IMR-90 (cell line): ENCODE measurements around the gene YIPF3. TPM values are rescaled to one million over a fixed set of nuclear protein-coding genes. Genes with fewer than 3 reads are reported as not detected.

Source experiments
- ATAC-seq: fragments of 200-7000 bp; cut with Tn5 transposase; 2 replicates; pipeline ENCODE4 v1.9.1; 2020; ENCODE audit warnings: low read depth, mild to moderate bottlenecking, moderate library complexity
- BruUV-seq: library from RNA; stranded (reverse); fragments of 400-500 nt; replicated peaks from 2 replicates; lab custom pipeline; 2021; lab: Mats Ljungman, UMichigan
- CTCF ChIA-PET: fragments of 300-600 bp; formaldehyde crosslinking; extraction: SDS; loops from one replicate; lab custom pipeline; 2021; ENCODE audit warnings: antibody characterized with exemption; lab: Yijun Ruan, JAX
- POLR2A ChIA-PET: fragments of 300-600 bp; sonication (Branson Sonifier 250); formaldehyde crosslinking; loops from one replicate; lab custom pipeline; 2022; ENCODE audit warnings: antibody characterized with exemption; ENCODE audit not compliant: unreplicated experiment; lab: Charles Lee
- DNase-seq: peaks from one replicate; pipeline ENCODE4 v3.0.0; 2013
- H2AFZ ChIP-seq: replicated peaks from 2 replicates; pipeline ENCODE3; 2013; ENCODE audit warnings: low read length, mild to moderate bottlenecking; ENCODE audit not compliant: poor library complexity
- H2AK5ac ChIP-seq: 2 replicates; pipeline ENCODE4 v1.6.1; 2013; ENCODE audit warnings: low read depth, low read length, inconsistent platforms
- H2AK9ac ChIP-seq: replicated peaks from 2 replicates; pipeline ENCODE3; 2013; ENCODE audit warnings: mild to moderate bottlenecking, low read depth, low read length, moderate library complexity; ENCODE audit not compliant: poor library complexity
- H2BK120ac ChIP-seq: 2 replicates; pipeline ENCODE4 v1.6.1; 2013; ENCODE audit warnings: low read depth, low read length, inconsistent platforms
- H2BK15ac ChIP-seq: 3 replicates; pipeline ENCODE4 v1.6.1; 2013; ENCODE audit warnings: low read depth, low read length, inconsistent platforms
- H2BK20ac ChIP-seq: 2 replicates; pipeline ENCODE4 v1.6.1; 2013; ENCODE audit warnings: low read depth, mild to moderate bottlenecking, inconsistent platforms, low read length, moderate library complexity
- H2BK5ac ChIP-seq: 2 replicates; pipeline ENCODE4 v1.6.1; 2013; ENCODE audit warnings: mild to moderate bottlenecking, low read depth, low read length, inconsistent platforms; ENCODE audit not compliant: poor library complexity, severe bottlenecking
- H3K14ac ChIP-seq: replicated peaks from 2 replicates; pipeline ENCODE4 v1.6.1; 2013; ENCODE audit warnings: low read depth, low read length, inconsistent platforms
- H3K18ac ChIP-seq: 2 replicates; pipeline ENCODE4 v1.6.1; 2013; ENCODE audit warnings: low read depth, low read length, control low read depth
- H3K23ac ChIP-seq: 2 replicates; pipeline ENCODE4 v1.6.1; 2013; ENCODE audit warnings: low read depth, low read length, inconsistent platforms
- H3K27ac ChIP-seq: 2 replicates; pipeline ENCODE4 v1.5.1; 2013; ENCODE audit warnings: mild to moderate bottlenecking, control low read depth, low read length; ENCODE audit not compliant: insufficient read depth
- H3K27me3 ChIP-seq: 2 replicates; pipeline ENCODE4 v1.6.1; 2013; ENCODE audit warnings: low read length; ENCODE audit not compliant: control insufficient read depth, insufficient read depth
- H3K36me3 ChIP-seq: 2 replicates; pipeline ENCODE4 v1.6.1; 2013; ENCODE audit warnings: low read length, mixed read lengths; ENCODE audit not compliant: control insufficient read depth, insufficient read depth
- H3K4ac ChIP-seq: 2 replicates; pipeline ENCODE4 v1.6.1; 2013; ENCODE audit warnings: low read depth, low read length, inconsistent platforms
- H3K4me1 ChIP-seq: 2 replicates; pipeline ENCODE4 v1.6.1; 2013; ENCODE audit warnings: low read length, mixed read lengths; ENCODE audit not compliant: control insufficient read depth, insufficient read depth
- H3K4me2 ChIP-seq: 2 replicates; pipeline ENCODE4 v1.6.1; 2013; ENCODE audit warnings: low read depth, mild to moderate bottlenecking, control low read depth, low read length, moderate library complexity
- H3K4me3 ChIP-seq: 2 replicates; pipeline ENCODE4 v1.5.1; 2013; ENCODE audit warnings: low read depth, mild to moderate bottlenecking, control low read depth, low read length, moderate library complexity; ENCODE audit not compliant: insufficient read depth
- H3K56ac ChIP-seq: 2 replicates; pipeline ENCODE4 v1.6.1; 2013; ENCODE audit warnings: low read length, inconsistent platforms; ENCODE audit not compliant: insufficient read depth; ENCODE audit errors: extremely low read depth
- H3K79me1 ChIP-seq, 2 experiments: 2 replicates each; pipeline ENCODE4 v1.6.1; 2013; ENCODE audit warnings: low read length in 2 of 2, inconsistent platforms in 1 of 2, low read depth in 1 of 2
- H3K9ac ChIP-seq: 2 replicates; pipeline ENCODE4 v1.6.1; 2013; ENCODE audit warnings: low read depth, low read length, control low read depth
- H3K9me1 ChIP-seq: 2 replicates; pipeline ENCODE4 v1.6.1; 2013; ENCODE audit warnings: low read length, inconsistent platforms; ENCODE audit not compliant: insufficient read depth
- H3K9me3 ChIP-seq: 2 replicates; pipeline ENCODE4 v1.6.1; 2013; ENCODE audit warnings: low read length; ENCODE audit not compliant: control insufficient read depth, insufficient read depth
- H4K20me1 ChIP-seq: 2 replicates; pipeline ENCODE4 v1.6.1; 2013; ENCODE audit warnings: low read length, inconsistent platforms; ENCODE audit not compliant: insufficient read depth
- H4K5ac ChIP-seq: 2 replicates; pipeline ENCODE4 v1.6.1; 2013; ENCODE audit warnings: mild to moderate bottlenecking, low read depth, low read length, control low read depth
- H4K8ac ChIP-seq, 2 experiments: 2 replicates each; pipeline ENCODE4 v1.6.1; 2013; ENCODE audit warnings: low read depth in 2 of 2, low read length in 2 of 2, control low read depth in 1 of 2, inconsistent platforms in 1 of 2
- H4K91ac ChIP-seq: 2 replicates; pipeline ENCODE4 v1.6.1; 2013; ENCODE audit warnings: low read depth, low read length, inconsistent platforms; ENCODE audit not compliant: insufficient read depth
- BHLHE40 ChIP-seq: fragments of 150-350 bp; IDR thresholded peaks from 2 replicates; pipeline ENCODE4 v1.6.1; 2016; ENCODE audit warnings: mild to moderate bottlenecking, low read depth, low read length
- CEBPB ChIP-seq: IDR thresholded peaks from 2 replicates; pipeline ENCODE4 v1.6.1; 2012; ENCODE audit warnings: low read depth, low read length, improper control_type of control experiment
- CHD1 ChIP-seq: IDR thresholded peaks from 2 replicates; pipeline ENCODE4 v1.6.1; 2012; ENCODE audit warnings: low read depth, low read length, improper control_type of control experiment
- CTCF ChIP-seq: conservative IDR thresholded peaks from 2 replicates; pipeline ENCODE4 v1.5.1; 2012; ENCODE audit warnings: mild to moderate bottlenecking, low read depth, low read length, improper control_type of control experiment
- FOS ChIP-seq: fragments of 150-350 bp; IDR thresholded peaks from 2 replicates; pipeline ENCODE4 v1.6.1; 2016; ENCODE audit warnings: low read depth, low read length
- MAFK ChIP-seq: IDR thresholded peaks from 2 replicates; pipeline ENCODE4 v1.6.1; 2012; ENCODE audit warnings: low read depth, low read length, improper control_type of control experiment
- MAZ ChIP-seq: IDR thresholded peaks from 2 replicates; pipeline ENCODE4 v1.6.1; 2012; ENCODE audit warnings: low read depth, mild to moderate bottlenecking, low read length, improper control_type of control experiment, moderate library complexity, borderline replicate concordance
- MXI1 ChIP-seq: IDR thresholded peaks from 2 replicates; pipeline ENCODE4 v1.6.1; 2012; ENCODE audit warnings: low read depth, mild to moderate bottlenecking, low read length, moderate library complexity, borderline replicate concordance
- NFE2L2 ChIP-seq: fragments of 150-350 bp; IDR thresholded peaks from 2 replicates; pipeline ENCODE4 v1.6.1; 2016; ENCODE audit warnings: low read depth, mild to moderate bottlenecking, low read length
- POLR2A ChIP-seq: IDR thresholded peaks from 2 replicates; pipeline ENCODE4 v1.6.1; 2012; ENCODE audit warnings: mild to moderate bottlenecking, low read depth, low read length
- RAD21 ChIP-seq: IDR thresholded peaks from 2 replicates; pipeline ENCODE4 v1.6.1; 2012; ENCODE audit warnings: low read length, improper control_type of control experiment
- RCOR1 ChIP-seq: IDR thresholded peaks from 2 replicates; pipeline ENCODE4 v1.6.1; 2012; ENCODE audit warnings: mild to moderate bottlenecking, low read length, improper control_type of control experiment; ENCODE audit not compliant: insufficient replicate concordance
- RFX5 ChIP-seq: IDR thresholded peaks from 2 replicates; pipeline ENCODE4 v1.8.0; 2012; ENCODE audit warnings: low read depth, mild to moderate bottlenecking, low read length, moderate library complexity
- SMC3 ChIP-seq: fragments of 150-350 bp; IDR thresholded peaks from 2 replicates; pipeline ENCODE4 v1.6.1; 2016; ENCODE audit warnings: low read depth, mild to moderate bottlenecking, antibody characterized with exemption, low read length, moderate library complexity
- USF2 ChIP-seq: fragments of 150-350 bp; IDR thresholded peaks from 2 replicates; pipeline ENCODE4 v1.6.1; 2017; ENCODE audit warnings: mild to moderate bottlenecking, antibody characterized with exemption, low read length, low read depth
- WGBS, 2 experiments: methylation state at CpG; one replicate each; pipeline versions ENCODE4 v1.1.5 to v1.1.7; 2013; ENCODE audit warnings: missing lambda C conversion rate in 2 of 2; ENCODE audit not compliant: insufficient read length in 1 of 2; ENCODE audit errors: extremely low coverage in 2 of 2; 5-methylcytosine and 5-hydroxymethylcytosine counted together
- dilution Hi-C: fragments of 300-500 bp; cut with HindIII; formaldehyde crosslinking; loops from one replicate; pipeline ENCODE4 v1.14.3; 2018; ENCODE audit warnings: low sequenced_read_pairs; ENCODE audit not compliant: unreplicated experiment
- in situ Hi-C: fragments of 300-500 bp; cut with MboI; formaldehyde crosslinking; loops from 3 replicates; pipeline ENCODE4 v1.14.3; 2019; ENCODE audit warnings: low sequenced_read_pairs, inconsistent platforms, mixed read lengths
- intact Hi-C: fragments of 100-400 bp; cut with micrococcal nuclease; formaldehyde crosslinking; loops from 2 replicates; pipeline ENCODE4 v1.10.0; 2022
- polyA plus RNA-seq, 3 experiments: library from polyadenylated mRNA; depleted of rRNA; stranded (reverse); fragments of >200 nt; gene quantifications; 2 replicates each; pipeline ENCODE4 v1.2.3, GENCODE V29; 2012; ENCODE audit warnings: low replicate concordance in 1 of 3
- total RNA-seq: library from RNA; depleted of rRNA; stranded (reverse); fragments of >200 nt; gene quantifications from 2 replicates; pipeline ENCODE4 v1.2.3, GENCODE V29; 2012
- TF ChIP-seq, protein P1 (sequence below): fragments of 150-350 bp; IDR thresholded peaks from 2 replicates; pipeline ENCODE4 v1.6.1; 2016; ENCODE audit warnings: low read depth, mild to moderate bottlenecking, low read length, moderate library complexity, borderline replicate concordance

YIPF3 gene
- total and polyA plus RNA-seq, 2 of the 4 experiments (the other 2 are of a cell fraction) = 114 to 193 TPM

DNA sequence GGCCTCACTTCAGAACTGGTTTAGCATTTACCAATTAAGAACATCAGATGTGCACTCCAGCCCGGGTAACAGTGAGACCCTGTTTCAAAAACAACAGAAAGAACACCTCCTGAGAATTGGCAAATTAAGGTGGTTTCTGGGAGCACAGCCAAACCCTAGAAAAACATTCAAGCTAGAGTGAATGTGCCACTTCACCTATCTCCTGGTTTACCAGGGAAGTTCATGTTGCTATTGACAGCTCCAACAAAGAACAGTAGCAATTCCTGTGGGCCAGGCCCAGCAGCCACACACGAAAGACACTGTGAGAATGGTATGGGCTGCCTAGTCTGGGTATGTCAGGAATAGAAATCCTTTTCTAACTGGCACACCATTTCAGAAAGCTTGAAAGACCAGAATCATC lies 5.1 kb upstream of the YIPF3 start:
- in situ Hi-C loops = no loop called here
- no TSS peak for BruUV-seq
- POLR2A ChIA-PET = no interaction called here

More for the DNA sequence above, 5.1 kb upstream of the YIPF3 start:
- no peak overlapping the region for H2BK5ac ChIP-seq
- peaks cover 64% of the 10 kb centered on the region for H3K36me3 ChIP-seq
- no peak overlapping the region for H3K4ac ChIP-seq
- H3K27me3 ChIP-seq = no peaks in the 10 kb centered on the region
- no peak overlapping the region for H2BK120ac ChIP-seq
- H3K18ac ChIP-seq = no peak overlapping the region
- H3K9ac ChIP-seq = no peak overlapping the region
- peaks cover 6% of the 10 kb centered on the region for H3K4me1 ChIP-seq
- TF ChIP-seq MAZ (no peak), CHD1 (no peak), RFX5 (no peak), RAD21 (no peak), NFE2L2 (no peak), CEBPB (no peak), POLR2A (no peak), USF2 (no peak), CTCF (no peak), MXI1 (no peak), MAFK (no peak), BHLHE40 (no peak), SMC3 (no peak), RCOR1 (no peak), FOS (no peak)
- TF ChIP-seq, protein P1, sequence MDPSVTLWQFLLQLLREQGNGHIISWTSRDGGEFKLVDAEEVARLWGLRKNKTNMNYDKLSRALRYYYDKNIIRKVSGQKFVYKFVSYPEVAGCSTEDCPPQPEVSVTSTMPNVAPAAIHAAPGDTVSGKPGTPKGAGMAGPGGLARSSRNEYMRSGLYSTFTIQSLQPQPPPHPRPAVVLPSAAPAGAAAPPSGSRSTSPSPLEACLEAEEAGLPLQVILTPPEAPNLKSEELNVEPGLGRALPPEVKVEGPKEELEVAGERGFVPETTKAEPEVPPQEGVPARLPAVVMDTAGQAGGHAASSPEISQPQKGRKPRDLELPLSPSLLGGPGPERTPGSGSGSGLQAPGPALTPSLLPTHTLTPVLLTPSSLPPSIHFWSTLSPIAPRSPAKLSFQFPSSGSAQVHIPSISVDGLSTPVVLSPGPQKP = no peak
- DNase-seq = no peak
- H3K79me1 ChIP-seq = peaks cover 15 to 44% of the 10 kb centered on the region in 2 experiments
- dilution Hi-C loops (no loop called here), intact Hi-C loops (loop anchor here (5.0 kb wide), 1 partner anchor 40 kb away; no protein-coding TSS in a partner anchor)
- no peak overlapping the region for H2AK9ac ChIP-seq
- no peak overlapping the region for H4K91ac ChIP-seq
- H4K8ac ChIP-seq = no peak overlapping the region
- WGBS, 2 experiments = no CpG with 5 or more reads among the region's 2 CpGs
- no peak overlapping the region for H4K5ac ChIP-seq
- peaks cover 5% of the 10 kb centered on the region; the same call in 1 of the 2 replicates for H3K9me1 ChIP-seq
- H3K9me3 ChIP-seq = no peaks in the 10 kb centered on the region
- no peak overlapping the region for H3K56ac ChIP-seq
- H2BK20ac ChIP-seq = no peak overlapping the region
- no peak overlapping the region for H2AFZ ChIP-seq
- no peak overlapping the region for H2AK5ac ChIP-seq
- CTCF ChIA-PET = no interaction called here
- H3K4me3 ChIP-seq = no peak overlapping the region
- no peaks in the 10 kb centered on the region; the same call in 1 of the 2 replicates for H4K20me1 ChIP-seq
- H3K23ac ChIP-seq = no peak overlapping the region
- no peak overlapping the region for H3K14ac ChIP-seq
- no peak overlapping the region for H2BK15ac ChIP-seq
- no peak for ATAC-seq
- no peak overlapping the region for H3K27ac ChIP-seq
- no peak overlapping the region for H3K4me2 ChIP-seq
